ENCODE data around the gene FGFR3. TPM values are rescaled to one million over a fixed set of nuclear protein-coding genes. Genes with fewer than 3 reads are reported as not detected.

Gene FGFR3
- total RNA-seq = 32.1 TPM
- long read RNA-seq, full-length matches to known transcripts = 5 of 119 reads
- long read RNA-seq, partial matches to known transcripts = 92 of 119 reads
- long read RNA-seq, other reads (novel, unspliced or antisense) = 22 of 119 reads

GRCh38 chr4:1792832-1793495 lies at the start of gene FGFR3:
FGFR3 (plus strand) TSS chr4:1793293; CDS start chr4:1793935, 642 bp downstream.
- H3K4me3 ChIP-seq = peak within 1 kb of the TSS; percentile 57
- peak; percentile 75 for DNase-seq
- intact Hi-C loops (cut with DNase I) = no loop called here
- peaks cover 18% of the 10 kb centered on the region for H3K4me1 ChIP-seq
- H3K27ac ChIP-seq = peak within 1 kb of the TSS; percentile 36
- no peaks in the 10 kb centered on the region for H3K9me3 ChIP-seq
- H3K36me3 ChIP-seq = no peaks in the 10 kb centered on the region
- peaks cover 28% of the 10 kb centered on the region for H3K27me3 ChIP-seq
- TF ChIP-seq CTCF (IDR thresholded peaks at IDR 0.05) = no peak
- ATAC-seq = peak; percentile 83

GRCh38 chr4:1743551-1743950 lies 49.5 kb upstream of the FGFR3 start:
- Histone ChIP-seq H3K4me1 (peaks cover 2% of the 10 kb centered on the region), H3K27ac (no peak overlapping the region), H3K9me3 (no peaks in the 10 kb centered on the region), H3K27me3 (no peaks in the 10 kb centered on the region), H3K4me3 (no peak overlapping the region), H3K36me3 (peaks cover 8% of the 10 kb centered on the region)
- DNase-seq (no peak), ATAC-seq (no peak)
- no peak for TF ChIP-seq CTCF (IDR thresholded peaks at IDR 0.05)
- intact Hi-C loops (cut with DNase I) = loop anchor here (10.0 kb wide), 1 partner anchor 151 kb away; no protein-coding TSS in a partner anchor

GRCh38 chr4:1743975-1744374 lies 49.1 kb upstream of the FGFR3 start:
- intact Hi-C loops (cut with DNase I) = loop anchor here (10.0 kb wide), 1 partner anchor 151 kb away; no protein-coding TSS in a partner anchor
- H3K4me3 ChIP-seq = no peak overlapping the region
- ATAC-seq = no peak
- no peaks in the 10 kb centered on the region for H3K27me3 ChIP-seq
- H3K4me1 ChIP-seq = peaks cover 4% of the 10 kb centered on the region
- no peaks in the 10 kb centered on the region for H3K9me3 ChIP-seq
- peaks cover 8% of the 10 kb centered on the region for H3K36me3 ChIP-seq
- no peak for TF ChIP-seq CTCF (IDR thresholded peaks at IDR 0.05)
- DNase-seq = no peak
- no peak overlapping the region for H3K27ac ChIP-seq

- Histone ChIP-seq H3K4me3 (no peak overlapping the region), H3K27ac (no peak overlapping the region), H3K4me1 (peaks cover 4% of the 10 kb centered on the region), H3K9me3 (no peaks in the 10 kb centered on the region), H3K27me3 (no peaks in the 10 kb centered on the region), H3K36me3 (peaks cover 8% of the 10 kb centered on the region)
- TF ChIP-seq CTCF (IDR thresholded peaks at IDR 0.05) = no peak
- DNase-seq (no peak), ATAC-seq (no peak)
- intact Hi-C loops (cut with DNase I) = loop anchor here (10.0 kb wide), 1 partner anchor 150 kb away; no protein-coding TSS in a partner anchor
Measured at GRCh38 chr4:1744552-1744951, 48.5 kb upstream of the FGFR3 start.

- peaks cover 8% of the 10 kb centered on the region for H3K36me3 ChIP-seq
Measured at GRCh38 chr4:1745165-1745564, 47.9 kb upstream of the FGFR3 start.

More at GRCh38 chr4:1745165-1745564, 47.9 kb upstream of the FGFR3 start:
- intact Hi-C loops (cut with DNase I) = loop anchor here (5.0 to 10.0 kb wide), 2 partner anchors 62 to 150 kb away; no protein-coding TSS in a partner anchor
- Histone ChIP-seq H3K4me3 (no peak overlapping the region), H3K9me3 (no peaks in the 10 kb centered on the region), H3K27me3 (no peaks in the 10 kb centered on the region), H3K4me1 (peaks cover 4% of the 10 kb centered on the region), H3K27ac (no peak overlapping the region)
- TF ChIP-seq CTCF (IDR thresholded peaks at IDR 0.05) = no peak
- DNase-seq = no peak
- ATAC-seq = no peak

Measured in upper lobe of right lung (tissue), 1 donor.